PFSK-1 (cell line): ENCODE data around the gene CHERP.
A peak's percentile ranks its signal among the peaks of the same experiment; 100 is the strongest.

Experiments used
- FOXP2 ChIP-seq: optimal IDR thresholded peaks from 2 replicates; pipeline ENCODE3; 2011; ENCODE audit warnings: borderline replicate concordance, control low read depth, inconsistent platforms; ENCODE audit not compliant: insufficient read depth; ENCODE audit errors: extremely low read length, extremely low read depth
- POLR2AphosphoS5 ChIP-seq: IDR thresholded peaks from 2 replicates; pipeline ENCODE4 v1.6.1; 2012; ENCODE audit warnings: low read depth, mild to moderate bottlenecking, control low read depth, low read length, moderate library complexity
- REST ChIP-seq, 2 experiments: IDR thresholded peaks; 2 replicates each; pipeline versions ENCODE4 v1.6.1 to v1.8.0; 2011 to 2012; ENCODE audit warnings: low read depth in 2 of 2, low read length in 2 of 2, control low read depth in 1 of 2, inconsistent platforms in 1 of 2, mild to moderate bottlenecking in 1 of 2, moderate library complexity in 1 of 2; ENCODE audit not compliant: insufficient read depth in 1 of 2
- SIN3A ChIP-seq: IDR thresholded peaks from 2 replicates; pipeline ENCODE4 v1.6.1; 2012; ENCODE audit warnings: mild to moderate bottlenecking, low read length, moderate library complexity, borderline replicate concordance; ENCODE audit not compliant: insufficient read depth
- TAF1 ChIP-seq: IDR thresholded peaks from 2 replicates; pipeline ENCODE4 v1.6.1; 2012; ENCODE audit warnings: low read length, control low read depth, borderline replicate concordance; ENCODE audit not compliant: insufficient read depth

GRCh38 chr19:16542045-16542909, at the start of gene CHERP:
- TF ChIP-seq REST (IDR thresholded peaks at IDR 0.05; ENCODE audit: insufficient read depth in 1 of 2, low read depth in 2 of 2, low read length in 2 of 2) (no peak), SIN3A (peak; percentile 57; the same call in 1 of the 2 replicates), POLR2AphosphoS5 (peak; percentile 94), TAF1 (peak; percentile 78; the same call in 1 of the 2 replicates), FOXP2 (peak; percentile 50)
